GM12875 (cell line): ENCODE data around the gene CNIH3.

ENCODE experiments used
- H3K4me3 ChIP-seq: one replicate; pipeline ENCODE4 v1.5.1; 2011; ENCODE audit warnings: low read depth, low read length, control low read depth
- TF ChIP-seq, protein P1 (sequence below): IDR thresholded peaks from 2 replicates; pipeline ENCODE4 v1.5.1; 2011; ENCODE audit warnings: low read depth, mild to moderate bottlenecking, control low read depth, inconsistent platforms, low read length, moderate library complexity, borderline replicate concordance; ENCODE audit not compliant: insufficient read depth

The CNIH3 gene

DNA sequence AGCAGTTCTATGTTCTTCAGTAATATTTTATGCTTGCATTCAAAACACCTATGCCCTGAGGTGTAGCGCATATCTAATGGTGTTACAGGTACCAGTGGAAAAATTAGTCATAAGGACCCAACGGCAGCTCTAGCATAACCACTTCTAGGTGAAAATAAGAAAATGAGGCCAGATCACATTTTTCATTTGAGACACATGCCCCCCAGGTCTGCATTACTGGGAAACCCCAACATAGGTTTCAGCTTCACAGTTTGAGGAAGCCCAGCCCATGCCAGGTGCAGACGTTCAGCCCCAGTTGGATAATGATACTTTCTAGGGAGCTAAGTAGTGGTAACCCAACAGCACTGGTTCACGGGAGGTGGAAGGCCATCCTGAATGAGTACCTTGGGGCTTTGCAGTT, 129.8 kb downstream of the CNIH3 start:
- no peak overlapping the region for H3K4me3 ChIP-seq
- TF ChIP-seq, protein P1, sequence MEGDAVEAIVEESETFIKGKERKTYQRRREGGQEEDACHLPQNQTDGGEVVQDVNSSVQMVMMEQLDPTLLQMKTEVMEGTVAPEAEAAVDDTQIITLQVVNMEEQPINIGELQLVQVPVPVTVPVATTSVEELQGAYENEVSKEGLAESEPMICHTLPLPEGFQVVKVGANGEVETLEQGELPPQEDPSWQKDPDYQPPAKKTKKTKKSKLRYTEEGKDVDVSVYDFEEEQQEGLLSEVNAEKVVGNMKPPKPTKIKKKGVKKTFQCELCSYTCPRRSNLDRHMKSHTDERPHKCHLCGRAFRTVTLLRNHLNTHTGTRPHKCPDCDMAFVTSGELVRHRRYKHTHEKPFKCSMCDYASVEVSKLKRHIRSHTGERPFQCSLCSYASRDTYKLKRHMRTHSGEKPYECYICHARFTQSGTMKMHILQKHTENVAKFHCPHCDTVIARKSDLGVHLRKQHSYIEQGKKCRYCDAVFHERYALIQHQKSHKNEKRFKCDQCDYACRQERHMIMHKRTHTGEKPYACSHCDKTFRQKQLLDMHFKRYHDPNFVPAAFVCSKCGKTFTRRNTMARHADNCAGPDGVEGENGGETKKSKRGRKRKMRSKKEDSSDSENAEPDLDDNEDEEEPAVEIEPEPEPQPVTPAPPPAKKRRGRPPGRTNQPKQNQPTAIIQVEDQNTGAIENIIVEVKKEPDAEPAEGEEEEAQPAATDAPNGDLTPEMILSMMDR = no peak

DNA sequence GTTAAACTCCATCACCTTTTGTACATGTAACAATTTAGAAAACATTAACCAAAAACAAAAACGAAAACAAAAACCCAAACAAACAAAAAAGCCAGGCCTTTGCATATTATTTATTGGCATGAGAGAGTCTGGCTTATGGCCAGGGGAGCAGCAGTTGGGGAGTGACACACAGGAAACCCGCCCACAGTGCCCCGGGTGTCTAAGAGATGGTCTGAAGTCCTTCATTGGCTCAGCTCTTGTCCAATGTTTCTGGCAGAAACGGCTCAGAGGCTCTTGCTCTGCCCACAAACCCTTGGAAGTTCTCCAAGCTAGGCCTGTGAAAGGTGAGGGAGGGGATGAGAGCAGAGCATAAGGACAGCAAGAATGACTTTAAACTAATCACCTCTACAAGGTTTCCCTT, 131.5 kb downstream of the CNIH3 start:
- TF ChIP-seq, protein P1 = no peak
- no peak overlapping the region for H3K4me3 ChIP-seq

DNA sequence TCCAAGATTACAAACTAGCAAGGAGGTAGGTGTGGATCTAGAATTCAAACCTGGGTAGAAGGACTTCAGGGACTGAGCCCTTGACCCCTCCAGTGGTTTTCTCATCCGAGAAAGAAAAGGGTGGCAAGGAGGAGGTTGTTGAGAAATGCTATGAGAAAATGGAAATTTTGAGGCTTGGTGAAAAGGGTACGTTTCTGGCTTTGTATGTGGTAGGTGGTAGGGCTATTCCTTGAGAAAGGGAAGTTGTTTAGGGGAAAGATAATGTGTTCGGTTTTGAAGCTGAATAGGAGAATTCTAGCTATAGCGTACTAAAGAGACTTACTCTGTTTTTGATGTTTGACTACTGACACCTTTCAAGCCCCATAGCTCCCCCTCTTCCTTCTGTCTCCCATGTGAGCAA, 133.8 kb downstream of the CNIH3 start:
- TF ChIP-seq, protein P1 = no peak
- H3K4me3 ChIP-seq = no peak overlapping the region

DNA sequence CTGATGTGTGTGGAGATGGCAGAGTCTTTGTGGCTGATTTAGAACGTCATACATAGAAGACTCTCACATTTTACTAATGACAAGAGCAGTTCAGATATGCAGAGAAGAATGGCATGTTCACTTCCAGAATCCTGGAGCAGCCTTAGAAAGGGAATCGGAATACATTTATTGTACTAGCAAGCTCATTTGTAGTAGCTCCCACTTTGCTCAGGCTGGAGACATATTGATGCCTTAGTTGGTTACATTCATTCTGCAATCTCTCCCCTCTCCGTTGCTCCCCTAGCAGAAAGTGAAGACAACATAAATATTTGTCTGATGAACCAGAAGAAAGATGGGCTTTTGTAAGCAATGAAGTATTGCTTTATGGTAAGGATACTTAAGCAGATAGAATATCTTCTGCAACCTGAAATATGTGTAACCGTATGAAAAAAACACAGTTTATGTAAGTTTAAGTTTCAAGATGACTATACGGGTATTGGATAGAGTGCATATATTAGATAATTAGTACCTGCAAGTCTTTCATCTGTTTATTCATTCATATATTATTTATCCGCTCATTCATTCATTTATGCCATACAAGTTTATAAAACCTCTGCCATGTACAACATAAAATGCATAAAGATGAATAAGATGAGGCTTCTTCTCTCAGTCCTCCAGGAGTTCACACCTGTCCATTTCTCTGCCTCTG, 135.7 kb downstream of the CNIH3 start:
- TF ChIP-seq, protein P1 = no peak
- no peak overlapping the region for H3K4me3 ChIP-seq

DNA sequence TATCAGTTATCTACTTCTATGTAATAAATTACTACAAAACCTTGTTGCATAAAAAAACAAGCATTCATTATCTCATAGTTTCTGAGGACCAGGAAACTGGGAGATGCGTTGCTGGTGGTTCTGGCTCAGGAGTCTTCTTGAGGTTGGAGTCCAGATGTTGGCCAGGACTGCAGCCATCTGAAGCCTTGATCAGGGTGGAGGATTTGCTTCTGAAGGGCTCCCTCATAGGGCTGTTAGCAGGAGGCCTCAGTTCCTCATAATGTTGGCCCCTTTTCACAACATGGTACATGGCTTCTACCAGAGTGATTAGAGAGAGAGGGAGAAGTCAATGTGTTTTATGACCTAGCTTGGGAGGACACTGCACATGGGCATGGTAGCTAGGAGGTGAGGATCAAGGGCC, 137.4 kb downstream of the CNIH3 start:
- TF ChIP-seq, protein P1 = no peak
- no peak overlapping the region for H3K4me3 ChIP-seq

DNA sequence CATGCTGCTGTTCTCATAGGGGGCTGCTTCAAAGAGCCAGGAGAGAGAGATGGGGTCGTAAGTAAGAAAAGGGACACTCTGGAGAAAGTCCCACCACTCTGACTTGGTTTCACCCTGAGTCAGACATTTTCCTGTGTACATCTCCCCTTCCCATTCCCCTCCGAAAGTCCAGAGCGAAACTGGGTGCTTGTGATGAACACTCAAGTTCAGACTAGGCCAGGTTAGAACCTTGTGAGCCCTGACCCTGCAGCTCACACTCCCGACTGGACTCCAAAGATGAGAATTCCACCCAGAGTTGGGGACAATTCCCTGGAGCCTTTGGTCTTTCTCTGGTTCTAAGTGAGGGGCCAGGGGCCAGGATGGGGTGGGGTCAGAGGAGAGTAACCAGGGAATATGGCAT, 139.5 kb downstream of the CNIH3 start:
- H3K4me3 ChIP-seq = no peak overlapping the region
- TF ChIP-seq, protein P1 = no peak

DNA sequence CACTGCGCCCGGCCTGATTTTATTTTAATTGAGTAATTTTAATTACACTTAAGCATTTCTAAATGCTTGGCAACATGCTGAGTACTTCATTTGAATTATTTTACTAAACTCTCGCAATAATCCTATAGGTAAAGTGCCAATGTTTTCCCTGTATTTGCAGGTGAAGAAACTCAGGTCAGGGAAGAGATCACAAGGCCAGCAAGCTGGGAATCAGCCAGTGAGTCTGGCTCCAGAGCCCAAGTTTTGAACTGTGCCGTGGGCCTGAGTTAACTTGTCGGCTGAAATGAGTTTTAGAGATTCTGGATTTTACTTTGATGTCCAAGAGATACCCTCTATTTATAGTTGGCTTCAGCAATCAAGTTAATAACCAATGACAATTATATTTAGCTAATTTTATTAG, 141.4 kb downstream of the CNIH3 start:
- H3K4me3 ChIP-seq = no peak overlapping the region
- TF ChIP-seq, protein P1 = no peak
